Left colon (tissue), 2 donors: ENCODE results near the gene HACD2. TPM values are rescaled to one million over a fixed set of nuclear protein-coding genes. Genes with fewer than 3 reads are reported as not detected.

Source experiments
- ATAC-seq: fragments of 200-7000 bp; cut with Tn5 transposase; one replicate; pipeline ENCODE4 v1.9.1; 2020; ENCODE audit warnings: mild to moderate bottlenecking, moderate library complexity
- DNase-seq, 2 donors: peaks; one replicate each; pipeline ENCODE4 v3.0.0-alpha.2; 2020
- intact Hi-C, 2 donors: fragments of 100-400 bp; cut with DNase I in 1 of 2; cut with micrococcal nuclease in 1 of 2; formaldehyde crosslinking; loops; one replicate each; pipeline versions ENCODE4 v1.11.2 to v1.14.0; 2022; cut with DNase I, micrococcal nuclease
- total RNA-seq, 2 donors: library from RNA; stranded (reverse); fragmentation: NEBNext Ultra II Directional; extraction: Animal tissue kit (Norgen Biotek cat#: 25700); gene quantifications; one replicate each; pipeline ENCODE4 v1.2.1, GENCODE V29; 2021
- donor health status: DM: no; HTN: no; CAD: no.
- donor health status: DM: yes; HTN: yes; CAD: no.

Gene HACD2
- total RNA-seq, 2 donors from 2014 or later, result 60.8 to 63.5 TPM

DNA sequence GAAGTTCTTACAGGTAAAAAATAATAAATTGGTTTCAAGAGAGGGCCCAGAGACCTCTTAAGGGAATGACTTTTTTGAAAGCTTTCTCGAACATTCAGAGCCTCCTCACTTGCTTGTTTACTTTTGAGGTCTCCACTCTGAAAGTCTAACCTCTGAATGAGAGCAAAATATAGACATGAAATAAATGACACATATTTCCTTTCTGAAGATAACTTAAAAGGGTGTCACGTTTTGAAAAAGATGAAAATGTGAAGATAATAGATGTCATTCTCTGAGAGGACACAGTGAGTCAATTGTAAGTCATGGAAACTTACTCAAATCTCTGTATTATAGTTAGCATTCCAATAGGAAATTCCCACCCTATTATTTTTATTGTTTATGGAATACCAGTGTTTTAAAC, 44.6 kb downstream of the HACD2 start:
- intact Hi-C loops, result no loop called here
- ATAC-seq (no peak), DNase-seq (no peak)

DNA sequence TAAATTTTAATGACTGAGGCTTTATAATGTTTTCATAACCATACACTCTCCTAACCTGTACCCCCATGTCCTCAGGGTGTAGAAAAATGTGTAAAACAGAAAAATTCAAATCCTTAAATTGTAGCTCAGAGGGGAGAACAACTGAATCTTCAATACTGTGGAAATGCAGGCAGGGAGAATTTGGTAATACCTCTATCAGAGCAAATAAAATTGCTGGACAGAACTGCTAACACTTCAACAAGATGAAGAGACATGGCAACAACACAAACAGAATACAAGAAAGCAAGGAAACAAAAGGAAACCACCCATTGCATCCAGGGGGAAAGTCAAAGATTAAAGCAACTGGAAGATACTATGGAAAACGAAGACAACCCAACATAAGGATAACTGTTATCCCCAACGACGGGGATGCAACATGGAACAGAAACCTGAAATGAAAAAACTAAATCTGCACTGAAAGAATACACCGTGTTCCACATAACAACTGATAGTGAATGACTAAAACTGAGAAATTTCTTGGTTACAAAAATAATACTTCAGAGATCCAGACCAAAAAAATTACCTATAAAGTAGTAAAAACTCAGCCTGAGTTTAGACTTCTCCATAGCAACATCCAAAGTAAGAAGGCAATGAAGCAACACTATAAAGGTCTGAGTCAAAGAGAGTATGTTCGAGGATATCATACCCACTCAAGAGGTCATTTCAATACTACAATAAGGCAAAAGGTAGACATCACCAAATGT, 48.5 kb downstream of the HACD2 start:
- DNase-seq (no peak), ATAC-seq (no peak)
- intact Hi-C loops, result no loop called here

DNA sequence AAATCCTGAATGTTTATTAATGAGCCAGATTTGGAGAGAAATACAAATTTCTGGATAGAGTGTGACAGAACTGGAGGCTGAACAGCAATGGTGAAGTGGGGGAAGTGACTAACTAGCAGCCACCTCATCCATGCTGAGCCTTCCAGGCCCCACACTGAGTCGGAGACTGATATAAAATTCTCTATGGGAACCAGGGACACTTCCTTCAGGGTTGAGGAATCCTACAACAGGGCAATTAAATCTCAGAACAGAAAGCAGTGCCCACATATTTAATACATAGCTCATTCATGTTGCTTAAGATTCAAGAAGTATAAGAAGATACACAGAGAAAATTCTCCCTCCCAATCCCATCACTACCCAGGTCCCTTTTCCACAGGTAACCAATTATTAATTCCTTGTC, 49.3 kb downstream of the HACD2 start:
- intact Hi-C loops, result no loop called here
- ATAC-seq (no peak), DNase-seq (no peak)

DNA sequence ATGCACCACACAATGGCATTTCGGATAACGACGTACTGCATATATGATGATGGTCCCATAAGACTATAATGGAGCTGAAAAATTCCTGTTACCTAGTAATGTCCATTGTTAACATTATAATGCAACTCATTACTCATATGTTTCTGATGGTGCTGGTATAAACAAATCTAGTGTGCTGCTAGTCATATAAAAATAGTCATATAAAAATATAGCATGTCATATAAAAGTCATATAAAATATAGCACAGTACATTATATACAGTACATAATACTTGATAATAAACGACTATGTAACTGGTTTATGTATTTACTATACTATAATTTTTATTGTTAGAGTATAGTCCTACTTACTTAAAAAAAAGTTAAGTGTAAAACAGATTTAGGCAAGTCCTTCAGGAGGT, 50.6 kb downstream of the HACD2 start:
- peak; percentile 90 for ATAC-seq
- DNase-seq, result no peak
- intact Hi-C loops, result no loop called here

DNA sequence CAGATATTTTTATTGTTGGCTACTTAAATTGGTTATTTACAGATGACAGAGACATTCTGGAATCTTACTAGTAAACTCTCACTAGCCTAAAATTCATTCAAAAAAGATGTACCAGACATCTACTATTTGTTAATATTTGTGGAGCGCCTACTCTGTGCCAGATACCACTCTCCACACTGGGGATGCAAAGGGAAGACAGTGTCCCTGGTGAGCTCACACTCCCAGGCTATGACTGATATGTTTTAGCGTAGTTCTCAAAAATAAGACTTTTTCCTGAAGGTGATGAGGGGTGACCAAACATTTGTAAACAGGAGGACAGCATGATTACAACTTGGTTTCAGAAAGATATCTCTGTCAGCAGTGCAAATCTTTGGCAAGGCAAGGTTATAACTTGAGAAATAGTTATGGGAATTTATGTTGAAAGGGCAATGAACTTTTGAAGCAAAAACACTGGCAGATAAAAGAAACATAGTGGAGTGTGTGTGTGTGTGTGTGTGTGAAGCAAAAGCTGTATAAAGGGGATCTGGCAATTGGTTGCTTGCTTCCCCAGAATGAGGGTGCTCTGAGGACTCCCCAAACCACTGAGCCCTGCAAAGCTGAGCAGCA, 51.2 kb downstream of the HACD2 start:
- intact Hi-C loops, result no loop called here
- DNase-seq (no peak), ATAC-seq (peak; percentile 8)

DNA sequence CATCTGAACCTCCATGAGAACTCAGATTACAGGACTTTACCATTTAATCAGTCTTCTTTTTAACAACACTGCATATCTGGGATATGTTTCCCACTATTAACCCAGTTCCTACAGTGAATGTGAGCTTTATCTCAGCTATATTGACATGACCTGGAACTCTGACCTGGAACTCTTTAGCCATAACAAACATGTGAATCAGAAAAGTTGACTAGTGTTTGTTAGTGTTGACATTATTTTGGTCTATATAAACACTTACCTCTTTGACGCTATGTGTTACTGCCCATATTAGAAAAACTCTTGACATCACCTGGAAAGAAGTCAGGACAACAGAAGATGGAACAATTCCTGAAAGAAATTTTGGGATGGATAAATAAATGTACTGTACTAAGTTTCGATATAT, 56.7 kb downstream of the HACD2 start:
- intact Hi-C loops, result no loop called here
- DNase-seq, result no peak

DNA sequence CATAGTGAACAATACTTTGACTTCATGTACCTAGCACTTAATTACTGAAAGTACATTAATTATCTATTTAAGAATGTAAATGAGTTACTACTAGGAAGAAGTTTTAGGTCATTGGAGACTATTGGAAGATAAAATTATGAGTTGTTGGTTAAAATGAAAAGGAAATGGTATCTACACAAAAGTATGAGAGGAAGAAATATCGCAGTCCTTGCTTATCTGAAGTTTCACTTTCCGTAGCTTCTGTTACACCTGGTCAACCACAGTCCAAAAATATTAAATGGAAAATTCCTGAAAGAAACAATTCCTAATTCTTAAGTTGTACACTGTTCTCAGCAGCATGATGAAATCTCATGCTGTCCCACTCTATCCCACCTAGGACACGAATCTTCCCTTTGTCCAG, 57.8 kb downstream of the HACD2 start:
- DNase-seq (no peak), ATAC-seq (no peak)
- intact Hi-C loops, result no loop called here

More for the DNA sequence above, 56.7 kb downstream of the HACD2 start:
- ATAC-seq, result no peak

DNA sequence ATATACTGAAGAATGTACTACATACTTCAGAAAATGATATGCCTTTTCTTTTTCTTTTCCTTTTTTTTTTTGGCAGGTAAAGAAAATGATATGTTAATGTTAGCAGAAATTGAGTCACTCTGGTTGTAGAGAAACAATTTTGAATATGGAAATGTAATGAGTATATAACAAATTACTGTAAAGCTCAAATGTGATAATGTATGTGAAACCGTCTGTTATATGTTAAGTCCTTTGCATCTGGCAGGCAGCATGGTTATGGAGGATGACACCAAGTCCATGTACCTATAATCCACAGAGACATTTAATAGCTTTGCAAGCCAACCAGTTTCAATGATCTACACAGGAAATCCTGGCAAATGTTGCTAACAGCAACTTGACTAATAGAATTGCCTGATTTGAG, 58.4 kb downstream of the HACD2 start:
- ATAC-seq, result no peak
- no peak for DNase-seq

DNA sequence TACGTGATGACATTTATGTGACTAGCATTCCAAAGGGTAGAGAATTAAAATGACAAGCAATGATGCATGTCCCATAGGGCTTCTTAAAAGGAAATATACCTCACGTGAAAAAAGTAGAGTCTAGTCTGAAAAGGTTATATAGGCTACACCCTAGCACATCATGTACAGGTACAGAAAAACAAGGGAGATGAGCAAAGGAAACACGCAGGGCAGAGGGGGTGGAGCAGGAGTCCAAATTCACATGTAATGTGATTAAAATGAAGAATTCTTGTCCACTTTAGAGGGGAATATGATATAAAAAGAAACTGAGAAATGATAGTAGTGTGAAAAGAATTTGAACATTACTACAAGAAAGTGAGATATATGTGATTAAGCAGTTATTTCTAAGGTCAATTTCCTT, 59.4 kb downstream of the HACD2 start:
- no peak for DNase-seq
- no peak for ATAC-seq
- intact Hi-C loops, result no loop called here

More for the DNA sequence above, 58.4 kb downstream of the HACD2 start:
- intact Hi-C loops, result no loop called here

DNA sequence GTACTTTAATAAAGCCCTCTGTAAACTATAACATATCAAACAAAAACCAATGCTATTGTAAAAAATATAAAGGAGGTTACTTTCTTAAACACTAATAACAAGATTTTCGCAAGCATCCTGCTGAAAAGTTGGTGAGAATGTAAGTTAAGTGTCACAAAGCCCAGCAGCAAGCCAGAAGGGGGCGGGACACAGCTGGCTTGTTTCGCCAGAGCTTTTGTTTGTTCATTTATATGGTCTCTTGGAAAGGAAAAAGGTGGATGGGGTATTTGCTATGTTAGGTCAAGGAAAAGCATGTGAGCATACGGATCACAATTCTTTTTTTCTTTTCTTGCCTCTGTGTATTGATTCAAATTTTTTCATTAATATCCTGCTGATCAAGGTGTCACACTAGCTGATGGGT, 59.9 kb downstream of the HACD2 start:
- intact Hi-C loops, result no loop called here
- ATAC-seq (peak; percentile 62), DNase-seq (peak in 1 of 2 donors; percentile 18)

DNA sequence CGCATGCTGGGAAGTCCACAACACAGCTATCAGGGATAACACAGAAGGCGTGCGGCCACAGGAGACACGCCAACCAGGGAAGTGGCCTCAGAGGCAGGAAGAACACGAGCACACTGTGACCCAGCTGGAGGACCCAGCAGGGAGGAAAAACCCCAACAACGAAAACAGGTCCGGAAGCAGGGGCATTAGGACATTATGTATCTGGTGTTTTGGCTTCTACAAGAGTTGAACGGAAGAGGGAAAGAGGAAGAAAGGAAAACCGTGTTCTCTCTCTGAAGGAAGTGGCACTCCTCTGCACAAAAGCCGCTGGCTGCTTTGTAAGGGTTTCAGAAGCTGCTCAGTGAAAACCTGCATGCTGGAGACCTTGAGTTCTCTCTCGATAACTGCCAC, 61.8 kb downstream of the HACD2 start:
- DNase-seq, result peak in 1 of 2 donors; percentile 29
- intact Hi-C loops, result no loop called here
- no peak for ATAC-seq

DNA sequence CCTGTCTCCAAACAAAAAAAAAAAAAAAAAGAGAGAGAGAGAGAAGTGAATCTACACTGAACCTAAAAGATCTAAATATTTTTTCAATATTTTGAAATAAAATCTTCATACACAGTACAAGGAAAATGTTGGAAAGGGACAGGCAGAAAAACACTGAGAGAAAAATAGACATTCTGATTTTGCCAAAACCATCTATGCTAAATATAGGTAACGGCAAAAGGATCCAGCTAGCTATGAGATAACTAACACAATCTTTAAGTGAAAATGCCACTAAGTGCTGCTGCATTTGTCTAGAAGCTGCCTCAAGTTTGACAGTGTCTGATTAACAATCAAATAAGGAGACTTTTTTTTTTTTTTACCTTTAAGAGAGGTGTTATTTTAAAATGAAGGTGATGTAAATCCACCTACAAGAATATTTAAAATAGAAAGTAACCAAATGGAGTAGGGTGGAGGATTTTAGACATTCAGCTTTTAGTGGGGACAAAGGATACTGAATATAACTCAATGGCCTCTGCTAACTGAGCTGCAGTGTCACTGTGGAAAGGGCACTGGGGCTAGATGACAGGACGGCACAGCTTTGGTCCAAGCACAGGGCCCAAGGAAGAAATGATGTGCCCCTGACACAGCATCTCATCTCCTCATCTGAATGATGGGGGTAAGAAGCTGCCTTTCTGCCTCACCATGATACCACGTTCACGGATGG, 62.4 kb downstream of the HACD2 start:
- intact Hi-C loops, result no loop called here
- DNase-seq, result no peak
- ATAC-seq, result no peak

DNA sequence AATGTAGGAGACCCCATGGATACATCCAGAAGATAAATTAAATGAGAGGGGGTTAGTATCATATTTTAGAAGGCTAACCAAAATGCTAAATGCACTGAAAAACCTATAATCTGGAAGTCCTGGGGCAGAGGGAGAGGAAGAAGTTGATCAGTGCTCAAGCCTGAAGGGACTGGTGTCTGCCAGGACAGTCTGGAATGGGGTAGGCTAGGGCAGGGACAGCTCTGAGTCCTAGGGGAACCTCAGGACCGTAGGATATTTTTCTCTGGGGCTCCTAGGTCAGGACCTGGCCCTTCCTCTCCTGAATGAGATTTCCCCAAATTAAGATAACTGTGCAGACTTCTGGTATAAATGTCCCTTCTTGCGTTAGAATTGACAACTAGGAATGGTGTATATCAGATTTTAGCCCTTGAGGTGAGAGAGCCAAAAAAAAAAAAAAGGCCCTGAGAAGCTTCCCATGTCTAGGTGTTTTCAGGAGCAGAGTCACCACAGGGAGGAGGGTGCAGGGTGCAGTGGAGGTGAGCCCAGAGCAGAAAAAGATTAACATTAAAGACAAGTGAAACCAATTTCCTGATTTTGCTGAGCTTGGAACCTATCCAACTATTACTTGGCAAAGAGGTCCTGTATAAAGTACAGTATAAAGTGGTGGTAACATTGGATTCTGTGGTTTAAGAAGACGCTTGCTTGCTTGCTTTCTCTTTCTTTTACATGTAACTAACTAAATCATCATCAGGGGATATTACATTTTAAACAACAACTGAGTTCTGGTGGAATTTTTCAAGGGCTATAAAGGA, 63.5 kb downstream of the HACD2 start:
- ATAC-seq, result peak; percentile 32
- intact Hi-C loops, result no loop called here
- DNase-seq, result no peak

DNA sequence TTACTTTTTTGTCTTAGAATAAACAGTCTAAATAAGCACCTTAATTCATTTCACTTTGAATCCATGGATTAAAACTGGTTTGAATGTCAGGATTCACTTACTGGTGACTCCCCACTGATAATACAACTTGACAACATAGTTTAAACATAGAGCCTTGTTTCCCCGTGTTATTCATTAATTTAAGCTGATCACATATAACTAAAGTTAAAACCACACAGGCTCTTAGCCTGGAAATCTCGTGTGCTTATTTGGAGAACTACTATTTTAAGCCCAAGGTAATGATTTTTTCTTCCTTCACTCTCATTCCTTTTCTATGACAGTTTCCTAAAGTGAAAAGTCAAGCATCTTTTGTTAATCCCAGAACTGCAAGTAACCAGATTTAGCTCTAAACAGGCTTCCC, 64.2 kb downstream of the HACD2 start:
- no peak for DNase-seq
- intact Hi-C loops, result no loop called here
- ATAC-seq, result no peak

DNA sequence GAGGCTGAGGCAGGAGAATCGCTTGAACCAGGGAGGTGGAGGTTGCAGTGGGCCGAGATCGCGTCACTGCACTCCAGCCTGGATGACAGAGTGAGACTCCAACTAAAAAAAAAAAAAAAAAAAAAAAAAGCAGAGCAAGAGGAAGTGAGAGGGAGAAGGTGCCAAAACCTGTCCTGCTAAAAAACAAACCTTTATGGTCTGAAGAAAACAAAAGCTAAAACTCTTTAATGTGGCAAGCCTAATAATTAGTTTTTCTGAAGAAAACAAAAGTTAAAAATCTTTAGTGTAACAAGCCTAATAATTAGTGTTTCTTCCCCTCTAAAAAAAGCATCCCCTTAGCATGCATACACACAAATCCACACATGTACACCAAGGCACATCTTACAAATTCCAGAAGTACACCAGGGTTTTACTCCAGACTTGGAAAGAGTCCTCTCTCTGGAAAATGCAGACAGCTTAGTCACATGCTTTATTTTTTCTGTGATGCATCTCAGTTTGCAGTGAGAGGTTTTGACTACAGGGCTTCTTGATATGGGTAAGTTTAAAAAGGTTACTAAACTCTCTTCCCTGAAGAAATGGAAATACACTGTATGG, 65.9 kb downstream of the HACD2 start:
- intact Hi-C loops, result no loop called here
- ATAC-seq, result no peak

DNA sequence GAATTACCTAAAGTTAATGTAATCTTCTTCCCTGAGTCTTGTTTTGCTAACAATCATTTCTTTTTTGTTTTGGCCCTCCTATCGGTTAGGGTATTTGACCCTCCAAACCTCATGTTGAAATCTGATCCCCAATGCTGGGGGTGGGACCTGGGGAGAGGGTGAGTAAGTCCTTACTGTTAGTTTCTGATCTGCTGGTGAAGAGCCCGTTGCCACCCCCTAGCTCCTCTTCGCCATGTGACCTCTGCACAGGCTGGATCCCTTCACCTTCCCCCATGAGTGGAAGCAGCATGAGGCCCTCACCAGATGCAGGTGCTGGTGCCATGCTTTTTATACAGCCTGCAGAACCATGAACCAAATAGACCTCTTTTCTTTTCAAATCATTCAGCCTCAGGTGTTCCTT, 73.1 kb downstream of the HACD2 start:
- ATAC-seq, result no peak
- no peak for DNase-seq
- intact Hi-C loops, result no loop called here

More for the DNA sequence above, 65.9 kb downstream of the HACD2 start:
- DNase-seq, result no peak

DNA sequence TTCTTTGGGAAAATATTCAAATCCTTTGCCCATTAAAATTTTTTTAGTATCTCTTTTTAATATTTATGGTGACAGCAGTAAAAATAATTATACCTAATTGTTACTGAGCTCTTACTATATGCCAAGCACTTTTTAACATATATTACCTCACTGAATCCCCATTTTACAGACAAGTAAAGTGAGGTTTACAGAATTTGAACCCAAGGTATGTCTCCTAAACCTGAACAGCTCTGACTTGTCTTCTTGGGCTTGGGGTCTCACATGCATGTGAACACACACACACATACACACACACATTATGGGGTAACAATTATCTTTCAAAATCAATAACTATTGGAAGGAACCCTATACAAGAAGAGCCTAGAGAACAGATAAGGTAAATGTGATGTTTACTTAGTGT, 73.8 kb downstream of the HACD2 start:
- ATAC-seq (no peak), DNase-seq (no peak)
- intact Hi-C loops, result no loop called here

DNA sequence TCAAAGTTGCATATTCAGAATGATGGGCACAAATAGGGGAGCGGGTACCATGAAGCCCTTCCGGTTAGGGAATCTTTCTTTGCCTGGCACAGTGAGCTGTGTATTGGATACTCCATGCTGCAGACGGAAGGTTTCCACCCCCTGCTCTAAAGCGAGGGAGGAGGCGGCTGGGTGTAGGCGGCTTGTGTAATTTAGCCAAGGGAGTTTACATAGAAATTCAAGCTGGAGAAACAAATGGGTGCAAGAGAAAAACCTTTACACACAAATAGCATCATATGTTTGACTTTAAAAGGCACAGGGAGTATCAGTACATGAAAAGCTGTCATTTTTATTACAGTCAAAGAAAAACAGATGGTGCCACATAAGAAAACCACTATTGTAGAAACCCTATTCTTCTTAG, 76.7 kb downstream of the HACD2 start:
- no peak for DNase-seq
- ATAC-seq, result no peak
- intact Hi-C loops, result no loop called here

DNA sequence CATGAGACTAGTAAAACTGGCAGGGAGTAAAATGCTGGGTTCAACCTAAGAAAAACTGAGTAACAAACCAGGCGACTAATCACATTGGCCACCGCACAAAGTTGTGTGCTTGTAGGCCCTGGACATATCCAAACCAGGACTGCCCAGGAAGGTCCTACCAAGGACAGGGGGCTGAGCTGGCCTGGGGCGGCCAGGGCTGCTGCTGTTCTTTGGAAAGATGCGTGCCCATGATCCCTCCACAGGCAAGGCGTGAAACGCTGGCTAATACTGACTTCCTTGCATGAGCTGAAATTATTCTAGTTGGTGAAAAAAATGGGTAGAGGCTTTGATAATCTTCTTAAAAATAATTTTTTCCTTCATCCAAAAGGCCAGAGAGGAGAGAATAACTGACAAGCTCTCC, 79.0 kb downstream of the HACD2 start:
- intact Hi-C loops, result no loop called here
- ATAC-seq (no peak), DNase-seq (no peak)
